ENCODE results near the gene FFAR3.

DNA sequence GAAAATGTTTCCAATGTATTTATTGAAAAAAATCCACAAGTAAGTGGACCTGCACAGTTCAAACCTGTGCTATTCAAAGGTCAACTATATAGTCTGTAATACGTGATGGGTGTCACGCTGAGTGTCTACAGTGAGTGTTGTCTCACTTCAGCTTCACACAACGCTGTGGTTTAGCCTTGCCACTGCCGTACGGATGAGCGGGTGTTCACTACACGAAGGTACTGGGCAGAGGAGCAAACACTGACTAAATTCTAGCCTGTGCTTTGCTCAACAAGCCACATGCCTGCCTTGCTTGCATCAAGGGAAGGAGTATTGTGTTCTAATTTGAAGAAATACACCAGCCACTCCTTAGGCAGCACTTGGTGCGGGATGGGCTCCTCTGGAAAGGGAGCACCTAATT is 3.4 kb upstream of the FFAR3 start:
- TF ChIP-seq, protein P1, sequence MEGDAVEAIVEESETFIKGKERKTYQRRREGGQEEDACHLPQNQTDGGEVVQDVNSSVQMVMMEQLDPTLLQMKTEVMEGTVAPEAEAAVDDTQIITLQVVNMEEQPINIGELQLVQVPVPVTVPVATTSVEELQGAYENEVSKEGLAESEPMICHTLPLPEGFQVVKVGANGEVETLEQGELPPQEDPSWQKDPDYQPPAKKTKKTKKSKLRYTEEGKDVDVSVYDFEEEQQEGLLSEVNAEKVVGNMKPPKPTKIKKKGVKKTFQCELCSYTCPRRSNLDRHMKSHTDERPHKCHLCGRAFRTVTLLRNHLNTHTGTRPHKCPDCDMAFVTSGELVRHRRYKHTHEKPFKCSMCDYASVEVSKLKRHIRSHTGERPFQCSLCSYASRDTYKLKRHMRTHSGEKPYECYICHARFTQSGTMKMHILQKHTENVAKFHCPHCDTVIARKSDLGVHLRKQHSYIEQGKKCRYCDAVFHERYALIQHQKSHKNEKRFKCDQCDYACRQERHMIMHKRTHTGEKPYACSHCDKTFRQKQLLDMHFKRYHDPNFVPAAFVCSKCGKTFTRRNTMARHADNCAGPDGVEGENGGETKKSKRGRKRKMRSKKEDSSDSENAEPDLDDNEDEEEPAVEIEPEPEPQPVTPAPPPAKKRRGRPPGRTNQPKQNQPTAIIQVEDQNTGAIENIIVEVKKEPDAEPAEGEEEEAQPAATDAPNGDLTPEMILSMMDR (IDR thresholded peaks at IDR 0.05): no peak
- no peak for TF ChIP-seq POLR2A (IDR thresholded peaks at IDR 0.05)
